HK-2 (cell line): ENCODE measurements around the gene GTF2F2.
"Not testable (repeated sequence)": the region's sequence is repeated elsewhere in the genome, so short reads cannot be mapped to it uniquely, and the experiment has no call there.

Experiments used
- DNase-seq: peaks from one replicate; pipeline ENCODE4 v3.0.0-alpha.2; 2018; ENCODE audit not compliant: unreplicated experiment

The GTF2F2 gene

DNA sequence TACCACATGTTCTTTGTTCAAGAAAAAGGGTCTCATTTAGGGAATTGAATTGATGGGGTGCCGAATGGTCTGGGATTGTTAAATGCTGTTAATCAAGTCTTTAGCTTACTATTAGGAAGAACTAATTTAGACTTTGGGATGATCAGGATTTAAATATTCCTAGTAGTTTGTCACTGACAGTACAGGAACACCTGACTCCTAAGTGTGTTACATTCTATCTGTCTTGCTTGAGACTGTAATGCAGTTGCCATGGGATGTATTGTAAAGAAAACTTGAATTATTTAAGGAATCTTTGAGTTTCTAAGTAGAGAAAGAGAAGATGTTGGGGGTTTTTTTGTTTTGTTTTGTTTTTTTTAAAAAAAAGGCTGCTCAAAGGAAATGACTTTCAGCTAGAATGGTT lies 98.4 kb downstream of the GTF2F2 start:
- DNase-seq, result no peak

GRCh38 chr13:45219123-45219891 lies 99.0 kb downstream of the GTF2F2 start:
- DNase-seq, result no peak

GRCh38 chr13:45219938-45220375 lies 99.6 kb downstream of the GTF2F2 start:
- DNase-seq, result no peak

DNA sequence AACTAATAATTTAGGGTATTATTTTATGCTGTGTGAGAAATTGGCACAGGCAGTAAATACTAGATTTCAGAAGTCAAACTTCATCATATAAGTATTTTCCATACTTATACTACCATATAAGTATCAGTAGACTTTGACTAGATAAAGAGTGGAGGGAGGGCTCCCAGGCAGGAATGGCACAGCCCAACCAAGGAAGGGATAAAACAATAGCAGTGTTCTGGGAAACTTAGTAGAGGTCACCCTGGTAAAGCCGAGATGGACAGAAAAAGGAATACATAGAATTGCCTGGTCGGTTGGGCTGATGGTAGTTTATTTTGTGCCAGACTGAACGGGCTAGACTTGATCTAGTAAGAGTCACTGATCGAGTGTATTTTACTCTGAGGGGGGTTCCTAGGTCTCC lies 100.1 kb downstream of the GTF2F2 start:
- no peak for DNase-seq

DNA sequence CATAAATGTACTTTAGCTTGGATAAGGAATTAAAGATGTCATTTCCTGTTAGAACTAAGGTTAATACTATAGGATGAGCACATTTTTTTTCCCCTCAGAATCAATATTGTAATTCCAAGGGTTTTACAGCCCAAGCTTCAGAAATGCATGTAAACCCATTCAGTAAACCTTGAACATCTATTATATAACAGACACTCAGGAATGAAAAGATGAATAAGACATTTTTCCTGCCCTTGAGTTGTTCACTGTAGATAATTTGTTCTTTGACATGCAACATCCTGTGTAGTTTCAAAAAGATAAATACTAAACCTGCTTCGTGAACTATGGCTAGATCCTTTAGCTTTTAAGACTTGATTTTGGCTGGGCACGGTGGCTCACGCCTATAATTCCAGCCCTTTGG lies 102.2 kb downstream of the GTF2F2 start:
- no peak for DNase-seq

GRCh38 chr13:45222919-45223318 lies 102.6 kb downstream of the GTF2F2 start:
- DNase-seq, result no peak

DNA sequence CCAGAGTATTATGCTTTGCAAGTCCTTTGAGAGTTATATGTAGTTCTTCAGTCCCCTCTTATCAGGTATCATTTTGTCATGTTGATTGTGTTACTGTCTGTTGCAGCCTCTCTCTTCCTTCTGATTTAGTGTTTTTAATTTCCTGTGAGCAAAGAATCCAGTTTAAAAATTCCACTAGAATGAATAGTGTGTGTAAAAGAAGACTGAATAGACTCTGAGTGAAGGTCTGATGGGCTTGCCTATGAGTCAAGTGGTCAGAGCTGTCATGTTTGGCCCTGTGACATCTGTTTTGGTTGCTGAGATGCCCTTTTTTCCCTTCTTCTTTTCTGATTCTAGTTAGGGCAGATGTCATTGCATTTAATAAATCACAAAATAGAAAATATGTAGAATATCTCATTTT lies 103.9 kb downstream of the GTF2F2 start:
- DNase-seq, result no peak

DNA sequence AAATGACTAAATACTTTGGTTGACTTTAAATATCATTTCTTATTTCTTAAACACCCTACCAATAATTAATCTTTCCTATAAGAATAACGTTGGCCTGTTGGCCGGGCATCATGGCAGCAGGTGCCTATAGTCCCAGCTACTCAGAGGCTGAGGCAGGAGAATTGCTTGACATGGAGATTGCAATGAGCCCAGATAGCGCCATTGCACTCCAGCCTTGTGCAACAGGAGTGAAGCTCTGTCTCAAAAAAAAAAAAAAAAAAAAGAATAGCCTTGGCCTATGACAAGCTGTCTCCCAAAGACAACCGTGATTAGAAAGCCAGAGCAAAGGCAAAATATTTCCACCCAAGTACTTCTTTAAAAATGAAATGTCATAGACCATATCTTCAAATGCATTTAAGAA lies 105.1 kb downstream of the GTF2F2 start:
- no peak for DNase-seq

DNA sequence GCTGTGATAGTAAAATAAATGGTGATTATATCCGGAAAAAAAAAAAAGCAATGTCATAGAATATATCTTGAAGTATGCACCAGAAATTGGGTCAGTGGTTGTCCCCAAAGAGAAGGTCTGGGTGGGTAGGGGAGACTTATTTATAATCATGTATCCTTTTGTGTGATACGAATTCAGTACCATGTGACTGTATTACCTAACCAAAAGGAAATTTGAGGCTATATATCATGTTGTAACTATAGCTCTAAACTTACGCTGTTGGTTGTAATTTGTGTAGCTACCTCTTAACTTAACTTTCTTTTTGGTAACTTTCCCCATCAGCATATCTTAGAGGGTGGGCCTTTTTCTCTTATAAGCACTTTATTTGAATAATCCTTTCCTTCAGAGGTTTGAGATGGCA lies 105.7 kb downstream of the GTF2F2 start:
- no peak for DNase-seq

- DNase-seq, result no peak
These were observed 107.7 kb downstream of the GTF2F2 start for GRCh38 chr13:45228002-45228401.

DNA sequence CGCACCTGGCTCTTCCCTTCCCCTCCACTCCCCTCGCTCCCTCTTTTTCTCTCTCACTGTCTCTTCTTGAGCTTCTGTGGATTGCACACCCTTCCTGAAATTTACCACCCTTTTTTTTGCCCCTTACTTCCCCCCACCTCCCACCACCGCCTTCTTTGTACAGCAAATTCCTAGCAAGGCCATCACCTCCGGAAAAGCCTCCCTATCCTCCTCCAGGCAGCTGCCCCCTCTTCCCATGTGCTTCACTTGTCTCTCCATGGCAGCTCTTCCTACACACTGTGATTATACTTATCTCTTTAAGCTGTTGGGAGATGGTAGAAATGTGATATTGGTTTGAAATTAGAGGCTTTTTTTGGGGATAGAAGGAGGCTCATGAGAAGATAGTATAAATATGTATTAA lies 108.9 kb downstream of the GTF2F2 start:
- no peak for DNase-seq

DNA sequence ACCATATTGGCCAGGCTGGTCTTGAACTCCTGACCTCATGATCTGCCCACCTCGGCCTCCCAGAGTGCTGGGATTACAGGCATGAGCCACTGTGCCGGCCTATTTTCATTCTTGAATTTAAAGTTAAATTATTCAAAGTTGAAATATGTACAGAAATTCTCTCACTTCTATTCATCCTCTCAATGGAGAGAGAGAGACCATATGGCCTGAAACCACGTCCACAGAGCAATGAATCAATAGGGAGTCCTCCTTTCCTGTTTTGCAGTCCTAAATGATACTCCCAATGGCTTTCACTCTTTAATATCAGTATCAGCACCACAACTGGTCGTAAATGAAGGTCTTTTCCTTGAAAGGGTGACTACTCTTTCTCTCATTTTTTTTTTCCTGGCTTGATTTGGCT lies 111.0 kb downstream of the GTF2F2 start:
- DNase-seq, result no peak

GRCh38 chr13:45231722-45232121 lies 111.4 kb downstream of the GTF2F2 start:
- DNase-seq, result no peak

- DNase-seq, result no peak
These were observed 112.3 kb downstream of the GTF2F2 start for GRCh38 chr13:45232591-45232990.

- DNase-seq, result no peak
These were observed 118.9 kb downstream of the GTF2F2 start for GRCh38 chr13:45238945-45239795.

DNA sequence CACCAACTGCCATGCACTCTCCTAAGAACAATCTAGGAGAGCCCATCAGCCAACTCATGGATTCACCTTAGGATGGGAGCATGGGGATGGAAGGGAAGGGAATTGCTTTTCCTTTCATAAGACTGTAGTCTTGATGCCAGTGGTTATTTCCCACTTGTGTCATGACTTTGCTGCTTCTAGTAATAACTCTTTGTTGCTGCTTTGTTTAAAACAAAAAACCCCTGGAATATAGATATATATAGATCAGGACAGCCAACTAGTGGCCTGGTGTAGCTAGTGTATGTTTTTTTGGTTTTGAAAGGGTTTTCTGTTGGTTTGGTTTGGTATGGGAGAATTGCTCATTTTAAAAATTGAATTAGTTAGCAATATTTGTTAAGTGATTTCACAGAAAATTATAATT lies 119.8 kb downstream of the GTF2F2 start:
- no peak for DNase-seq

GRCh38 chr13:45242070-45242469 lies 121.8 kb downstream of the GTF2F2 start:
- DNase-seq, result no peak

- DNase-seq, result no peak
These were observed 122.2 kb downstream of the GTF2F2 start for GRCh38 chr13:45242524-45242923.

DNA sequence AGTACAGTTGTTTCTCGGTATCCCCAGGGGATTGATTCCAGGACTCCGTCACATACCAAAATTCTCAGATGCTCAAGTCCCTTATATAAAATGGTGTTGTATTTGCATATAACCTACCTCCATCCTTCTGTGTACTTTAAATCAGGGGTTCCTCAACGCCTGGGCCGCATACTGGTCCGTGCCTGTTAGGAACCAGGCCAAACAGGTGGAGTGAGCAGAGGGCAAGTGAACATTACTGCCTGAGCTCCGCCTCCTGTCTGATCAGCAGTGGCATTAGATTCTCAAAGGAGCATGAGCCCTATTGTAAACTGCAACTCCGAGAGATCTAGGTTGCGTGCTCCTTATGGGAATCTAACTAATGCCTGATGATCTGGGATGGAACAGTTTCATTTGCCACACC lies 122.8 kb downstream of the GTF2F2 start:
- no peak for DNase-seq

DNA sequence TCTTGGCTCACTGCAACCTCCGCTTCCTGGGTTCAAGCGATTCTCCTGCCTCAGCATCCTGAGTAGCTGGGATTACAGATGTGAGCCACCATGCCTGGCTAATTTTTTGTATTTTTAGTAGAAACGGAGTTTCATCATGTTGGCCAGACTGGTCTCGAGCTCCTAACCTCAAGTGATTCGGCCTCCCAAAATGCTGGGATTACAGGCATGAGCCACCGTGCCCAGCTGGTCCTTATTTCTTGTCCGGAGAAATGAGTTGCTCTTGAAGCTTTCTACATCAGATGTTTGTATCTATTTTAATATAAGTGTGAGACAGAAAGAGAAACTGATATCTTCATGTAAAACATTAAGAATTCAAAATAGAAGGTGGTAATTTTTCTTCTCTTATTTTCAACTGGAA lies 124.4 kb downstream of the GTF2F2 start:
- DNase-seq, result not testable (repeated sequence)

- no peak for DNase-seq
These were observed 129.4 kb downstream of the GTF2F2 start for GRCh38 chr13:45249662-45250061.

GRCh38 chr13:45254396-45254795 lies 134.1 kb downstream of the GTF2F2 start:
- no peak for DNase-seq
